Superior temporal gyrus (tissue), 1 donor: ENCODE measurements around the gene RNU11.
"Not testable (repeated sequence)": the region's sequence is repeated elsewhere in the genome, so short reads cannot be mapped to it uniquely, and the experiment has no call there.

ENCODE experiments used
- DNase-seq: peaks from one replicate; pipeline ENCODE4 v3.0.0-alpha.2; 2016; ENCODE audit errors: extremely low spot score

RNU11 gene

GRCh38 chr1:28648474-28649198 is at the start of gene RNU11:
RNU11 (plus strand) TSS chr1:28648600.
- peak; percentile 97 for DNase-seq

GRCh38 chr1:28601696-28602095 is 46.7 kb upstream of the RNU11 start:
- no peak for DNase-seq

- peak; percentile 96 for DNase-seq
Measured at GRCh38 chr1:28602536-28603439, 45.6 kb upstream of the RNU11 start.

- DNase-seq = no peak
Measured at GRCh38 chr1:28604411-28604810, 44.0 kb upstream of the RNU11 start.

GRCh38 chr1:28604962-28605361 is 43.4 kb upstream of the RNU11 start:
- no peak for DNase-seq

GRCh38 chr1:28606771-28607170 is 41.6 kb upstream of the RNU11 start:
- DNase-seq = no peak

GRCh38 chr1:28613175-28613574 is 35.2 kb upstream of the RNU11 start:
- DNase-seq = no peak

- DNase-seq = no peak
Measured at GRCh38 chr1:28631713-28632112, 16.7 kb upstream of the RNU11 start.

GRCh38 chr1:28632560-28632959 is 15.8 kb upstream of the RNU11 start:
- no peak for DNase-seq

- no peak for DNase-seq
Measured at GRCh38 chr1:28640766-28641165, 7.6 kb upstream of the RNU11 start.

GRCh38 chr1:28642056-28642846 is 6.1 kb upstream of the RNU11 start:
- peak; percentile 38 for DNase-seq

- DNase-seq = peak; percentile 95
Measured at GRCh38 chr1:28642847-28643635, 5.4 kb upstream of the RNU11 start, which contains the start of gene TAF12. TAF12 (minus strand) TSS chr1:28643067; CDS start chr1:28622081, 20,986 bp downstream.

- DNase-seq = no peak
Measured at GRCh38 chr1:28644494-28644893, 3.9 kb upstream of the RNU11 start.

- not testable (repeated sequence) for DNase-seq
Measured at GRCh38 chr1:28645406-28645805, 3.0 kb upstream of the RNU11 start.

GRCh38 chr1:28646040-28646439 is 2.4 kb upstream of the RNU11 start:
- no peak for DNase-seq

- DNase-seq = no peak
Measured at GRCh38 chr1:28648008-28648473, 359 bp upstream of the RNU11 start.

- DNase-seq = not testable (repeated sequence)
Measured at GRCh38 chr1:28653063-28653462, 4.7 kb downstream of the RNU11 start.

- not testable (repeated sequence) for DNase-seq
Measured at GRCh38 chr1:28653870-28654269, 5.5 kb downstream of the RNU11 start.

GRCh38 chr1:28655448-28656311 is 7.3 kb downstream of the RNU11 start:
- DNase-seq = not testable (repeated sequence)

GRCh38 chr1:28656335-28656734 is 7.9 kb downstream of the RNU11 start:
- no peak for DNase-seq
